ENCODE results near the gene RERE. TPM values are rescaled to one million over a fixed set of nuclear protein-coding genes. Genes with fewer than 3 reads are reported as not detected.

The RERE gene
- total RNA-seq, 1 donor from 2014 or later, result 80.3 TPM

DNA sequence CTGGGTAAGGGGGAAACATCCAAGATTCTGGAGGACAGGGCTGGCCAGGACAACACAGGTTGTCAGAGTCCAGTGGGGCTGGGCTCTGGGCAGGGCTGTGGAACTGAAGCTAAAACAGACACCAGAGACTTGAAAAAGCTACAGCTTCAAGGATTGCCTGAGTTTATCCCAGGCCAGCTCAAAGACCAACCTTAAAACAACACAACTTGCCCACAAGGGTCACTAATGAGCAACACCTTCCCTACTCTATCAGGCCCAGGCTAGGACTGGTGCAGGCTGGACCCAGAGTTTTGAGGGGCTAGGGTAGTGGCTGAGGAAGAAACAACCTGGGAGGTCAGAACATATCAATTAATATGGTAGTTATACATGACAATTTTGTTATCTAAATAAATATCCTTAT lies 338.9 kb downstream of the RERE start:
- Histone ChIP-seq H3K9me3 (no peaks in the 10 kb centered on the region), H3K27ac (no peak overlapping the region), H3K4me3 (no peak overlapping the region), H3K36me3 (no peaks in the 10 kb centered on the region), H3K27me3 (no peaks in the 10 kb centered on the region), H3K4me1 (peaks cover 42% of the 10 kb centered on the region)
- TF ChIP-seq POLR2A (IDR thresholded peaks at IDR 0.05), result no peak
- TF ChIP-seq POLR2AphosphoS5 (IDR thresholded peaks at IDR 0.05; ENCODE audit: insufficient read depth in 1 of 2, low read depth in 1 of 2), result no peak
- TF ChIP-seq, protein P1, sequence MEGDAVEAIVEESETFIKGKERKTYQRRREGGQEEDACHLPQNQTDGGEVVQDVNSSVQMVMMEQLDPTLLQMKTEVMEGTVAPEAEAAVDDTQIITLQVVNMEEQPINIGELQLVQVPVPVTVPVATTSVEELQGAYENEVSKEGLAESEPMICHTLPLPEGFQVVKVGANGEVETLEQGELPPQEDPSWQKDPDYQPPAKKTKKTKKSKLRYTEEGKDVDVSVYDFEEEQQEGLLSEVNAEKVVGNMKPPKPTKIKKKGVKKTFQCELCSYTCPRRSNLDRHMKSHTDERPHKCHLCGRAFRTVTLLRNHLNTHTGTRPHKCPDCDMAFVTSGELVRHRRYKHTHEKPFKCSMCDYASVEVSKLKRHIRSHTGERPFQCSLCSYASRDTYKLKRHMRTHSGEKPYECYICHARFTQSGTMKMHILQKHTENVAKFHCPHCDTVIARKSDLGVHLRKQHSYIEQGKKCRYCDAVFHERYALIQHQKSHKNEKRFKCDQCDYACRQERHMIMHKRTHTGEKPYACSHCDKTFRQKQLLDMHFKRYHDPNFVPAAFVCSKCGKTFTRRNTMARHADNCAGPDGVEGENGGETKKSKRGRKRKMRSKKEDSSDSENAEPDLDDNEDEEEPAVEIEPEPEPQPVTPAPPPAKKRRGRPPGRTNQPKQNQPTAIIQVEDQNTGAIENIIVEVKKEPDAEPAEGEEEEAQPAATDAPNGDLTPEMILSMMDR (IDR thresholded peaks at IDR 0.05), result no peak
- intact Hi-C loops (cut with DNase I), result no loop called here
- no peak for DNase-seq (ENCODE audit: extremely low spot score in 2 of 2)

DNA sequence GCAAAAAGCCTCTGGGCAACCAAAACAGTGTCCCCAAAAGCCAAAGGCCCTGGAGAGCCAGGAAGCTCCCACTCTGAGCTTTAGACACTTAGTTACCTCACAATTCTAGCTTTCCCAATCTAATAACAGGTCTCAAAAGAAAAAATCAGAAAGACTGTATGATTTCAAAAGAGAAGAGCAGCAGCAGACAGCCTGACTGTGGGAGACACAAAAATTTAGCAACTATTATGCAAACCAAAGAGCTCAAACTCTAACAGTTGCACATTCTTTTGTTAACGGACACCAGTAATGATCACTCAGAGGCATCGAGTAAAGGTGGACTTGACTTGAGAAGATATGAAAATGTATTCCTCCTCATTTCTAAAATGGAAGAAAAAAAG lies 339.5 kb downstream of the RERE start:
- H3K4me1 ChIP-seq, result peaks cover 36% of the 10 kb centered on the region
- intact Hi-C loops (cut with DNase I), result no loop called here

DNA sequence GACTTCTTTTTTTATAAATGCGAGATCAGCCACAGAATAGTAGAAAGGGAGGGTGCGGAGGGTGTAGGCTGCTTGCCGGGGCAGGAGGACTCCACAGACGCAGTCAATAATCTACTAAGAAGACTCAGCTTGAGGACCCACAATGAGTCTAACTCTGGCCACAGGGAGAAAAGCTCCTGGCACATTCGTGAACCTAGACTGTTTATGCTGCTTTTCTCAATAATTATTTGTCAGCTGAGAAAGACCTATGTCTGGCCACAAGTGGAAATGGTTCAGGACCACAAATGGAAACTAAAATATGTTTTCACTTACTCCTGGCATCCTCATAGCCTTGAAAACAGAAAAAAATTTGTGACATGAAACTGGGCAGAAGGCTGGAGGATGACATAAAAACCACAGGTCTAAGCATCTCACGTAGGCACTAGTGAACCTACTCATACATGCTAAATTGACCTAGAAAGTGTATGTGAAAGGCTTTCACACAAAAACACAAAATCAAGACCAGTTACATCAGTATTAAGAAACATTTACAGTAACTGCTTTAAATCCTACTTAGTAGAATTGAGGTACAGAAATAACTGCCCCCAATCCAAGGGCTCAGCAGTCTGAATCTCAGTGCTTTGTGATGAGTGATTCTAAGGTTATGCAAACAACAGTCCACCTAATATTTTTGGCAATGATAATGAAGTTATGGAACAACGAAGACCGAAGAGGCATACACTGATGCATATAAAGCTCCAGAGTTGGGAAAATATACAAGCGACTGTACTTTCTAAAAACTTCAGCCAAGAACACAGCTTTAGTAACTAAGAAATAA lies 340.1 kb downstream of the RERE start:
- no peak for DNase-seq (ENCODE audit: extremely low spot score in 2 of 2)
- Histone ChIP-seq H3K9me3 (no peaks in the 10 kb centered on the region), H3K4me3 (no peak overlapping the region), H3K4me1 (peaks cover 31% of the 10 kb centered on the region), H3K27ac (peak overlapping the region; percentile 52), H3K36me3 (no peaks in the 10 kb centered on the region), H3K27me3 (no peaks in the 10 kb centered on the region)
- intact Hi-C loops (cut with DNase I), result no loop called here
- TF ChIP-seq POLR2AphosphoS5 (IDR thresholded peaks at IDR 0.05; ENCODE audit: insufficient read depth in 1 of 2, low read depth in 1 of 2), result no peak
- TF ChIP-seq POLR2A (IDR thresholded peaks at IDR 0.05), result no peak
- TF ChIP-seq, protein P1 (IDR thresholded peaks at IDR 0.05), result no peak

More for the DNA sequence above, 339.5 kb downstream of the RERE start:
- H3K27ac ChIP-seq, result peak overlapping the region; percentile 52
- no peak for DNase-seq (ENCODE audit: extremely low spot score in 2 of 2)
- no peak overlapping the region for H3K4me3 ChIP-seq
- no peaks in the 10 kb centered on the region for H3K36me3 ChIP-seq
- H3K27me3 ChIP-seq, result no peaks in the 10 kb centered on the region
- TF ChIP-seq, protein P1 (IDR thresholded peaks at IDR 0.05), result no peak
- TF ChIP-seq POLR2AphosphoS5 (IDR thresholded peaks at IDR 0.05; ENCODE audit: insufficient read depth in 1 of 2, low read depth in 1 of 2) (no peak), POLR2A (IDR thresholded peaks at IDR 0.05) (no peak)
- no peaks in the 10 kb centered on the region for H3K9me3 ChIP-seq

DNA sequence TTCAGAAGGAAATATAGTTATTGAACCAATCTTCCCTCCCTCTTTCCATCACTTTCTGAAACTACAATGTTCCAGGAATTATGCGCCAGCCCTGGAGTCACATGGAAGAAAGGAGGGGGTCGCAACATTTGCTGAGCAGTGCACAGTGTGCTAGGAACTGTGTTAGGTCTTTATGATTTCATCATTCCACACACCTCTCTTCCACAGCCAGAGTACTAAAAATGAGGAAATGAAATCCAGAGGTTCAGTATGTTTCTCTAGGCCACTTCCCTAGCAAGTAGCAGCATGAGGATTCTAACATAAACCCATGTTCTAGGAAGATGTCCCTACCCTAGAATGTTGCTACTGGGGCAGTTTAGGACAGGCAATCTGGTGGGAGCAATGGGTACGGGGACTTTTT lies 341.4 kb downstream of the RERE start:
- Histone ChIP-seq H3K36me3 (no peaks in the 10 kb centered on the region), H3K4me3 (no peak overlapping the region), H3K27ac (peak overlapping the region; percentile 10), H3K9me3 (no peaks in the 10 kb centered on the region), H3K4me1 (peaks cover 20% of the 10 kb centered on the region), H3K27me3 (no peaks in the 10 kb centered on the region)
- TF ChIP-seq, protein P1 (IDR thresholded peaks at IDR 0.05), result no peak
- no peak for TF ChIP-seq POLR2A (IDR thresholded peaks at IDR 0.05)
- no peak for TF ChIP-seq POLR2AphosphoS5 (IDR thresholded peaks at IDR 0.05; ENCODE audit: insufficient read depth in 1 of 2, low read depth in 1 of 2)
- intact Hi-C loops (cut with DNase I), result no loop called here
- DNase-seq (ENCODE audit: extremely low spot score in 2 of 2), result no peak

DNA sequence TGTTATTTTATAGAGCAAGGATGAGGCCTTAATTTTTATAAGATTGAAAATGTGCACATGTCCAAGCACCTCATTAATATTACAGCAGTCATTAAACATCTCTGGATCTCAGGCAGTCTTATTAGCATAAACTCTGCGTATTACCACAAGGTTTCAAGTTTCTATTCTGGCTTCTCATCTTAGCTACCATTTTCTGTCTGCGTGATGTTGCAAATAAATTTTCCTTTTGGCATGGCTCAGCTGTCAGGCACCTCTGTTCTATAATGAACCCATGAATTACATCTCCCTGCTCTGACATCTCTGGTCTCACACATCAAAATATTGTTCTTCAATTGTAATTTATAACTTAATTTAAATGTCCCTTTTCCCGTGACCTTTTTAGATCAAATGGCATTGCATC lies 343.1 kb downstream of the RERE start:
- Histone ChIP-seq H3K27ac (no peak overlapping the region), H3K4me3 (no peak overlapping the region), H3K36me3 (no peaks in the 10 kb centered on the region), H3K4me1 (peaks cover 20% of the 10 kb centered on the region), H3K27me3 (no peaks in the 10 kb centered on the region), H3K9me3 (no peaks in the 10 kb centered on the region)
- intact Hi-C loops (cut with DNase I), result no loop called here
- TF ChIP-seq, protein P1 (IDR thresholded peaks at IDR 0.05), result no peak
- TF ChIP-seq POLR2A (IDR thresholded peaks at IDR 0.05) (no peak), POLR2AphosphoS5 (IDR thresholded peaks at IDR 0.05; ENCODE audit: insufficient read depth in 1 of 2, low read depth in 1 of 2) (no peak)
- no peak for DNase-seq (ENCODE audit: extremely low spot score in 2 of 2)
